ENCODE measurements around the gene ENOX1. TPM values are rescaled to one million over a fixed set of nuclear protein-coding genes. Genes with fewer than 3 reads are reported as not detected.

ENOX1 gene
- polyA plus RNA-seq, 2 of the 4 experiments (the other 2 are of a cell fraction) = 0.28 to 0.41 TPM

DNA sequence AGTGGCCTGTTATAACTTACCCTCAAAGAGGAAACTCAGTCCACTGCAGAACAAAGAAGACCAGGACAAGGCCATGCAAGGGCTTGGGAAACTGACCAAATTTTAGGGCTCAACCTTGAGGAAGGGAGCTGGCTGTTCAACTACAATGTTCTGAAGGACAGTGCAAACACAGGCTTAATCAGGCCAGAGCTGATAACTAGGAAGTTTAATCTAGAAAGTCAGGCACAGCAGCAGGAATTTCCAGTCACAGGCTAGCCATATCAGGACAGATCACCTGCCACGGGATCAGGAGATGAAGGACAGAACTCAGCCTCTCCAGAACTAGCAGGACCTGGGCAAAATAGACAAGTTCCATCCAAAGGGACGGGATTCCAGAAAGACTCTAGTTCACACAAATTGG, 89.4 kb downstream of the ENOX1 start:
- ChIA-PET POLR2A (no interaction called here), CTCF (no interaction called here)
- no peak for ATAC-seq
- Histone ChIP-seq H3K4me1 (no peaks in the 10 kb centered on the region), H3K9me3 (no peaks in the 10 kb centered on the region), H3K27ac (no peak overlapping the region), H3K4me2 (no peak overlapping the region), H3K4me3 (no peak overlapping the region)
- DNase-seq (ENCODE audit: low read depth in 1 of 2, low spot score in 1 of 2) = no peak
- no peak for FAIRE-seq
- 39% methylated on average over 2 of the region's 2 CpGs for WGBS (ENCODE audit: missing lambda C conversion rate)
- TF ChIP-seq MAX (IDR thresholded peaks at IDR 0.05) (no peak), MYC (IDR thresholded peaks at IDR 0.05; ENCODE audit: borderline replicate concordance, low read length) (no peak), KDM1A (IDR thresholded peaks at IDR 0.05; ENCODE audit: low read depth) (no peak), ELK1 (IDR thresholded peaks at IDR 0.05; ENCODE audit: low read depth, low read length) (no peak), E2F6 (IDR thresholded peaks at IDR 0.05; ENCODE audit: borderline replicate concordance, low read depth) (no peak), CHD2 (IDR thresholded peaks at IDR 0.05; ENCODE audit: low read length, partially characterized antibody) (no peak), CEBPB (IDR thresholded peaks at IDR 0.05) (no peak), SREBF2 (IDR thresholded peaks at IDR 0.05) (no peak), RNF2 (IDR thresholded peaks at IDR 0.05; ENCODE audit: borderline replicate concordance, low read depth) (no peak), HMGXB4 (CRISPR knock-in tag; IDR thresholded peaks at IDR 0.05; ENCODE audit: borderline replicate concordance) (no peak), FOSL2 (IDR thresholded peaks at IDR 0.05) (no peak), FOSL2 (CRISPR knock-in tag; IDR thresholded peaks at IDR 0.05) (no peak), RAD21 (conservative IDR thresholded peaks at IDR 0.05 in 1 of 2, IDR thresholded peaks at IDR 0.05 in 1 of 2) (no peak), POLR2A (IDR thresholded peaks at IDR 0.05; ENCODE audit: low read length) (no peak)

- FAIRE-seq = no peak
- Histone ChIP-seq H3K4me2 (no peak overlapping the region), H3K4me3 (no peak overlapping the region), H3K4me1 (no peaks in the 10 kb centered on the region), H3K27ac (no peak overlapping the region), H3K9me3 (no peaks in the 10 kb centered on the region)
- CTCF ChIA-PET = no interaction called here
- 36% methylated on average over 1 of the region's 1 CpG for WGBS (ENCODE audit: missing lambda C conversion rate)
- TF ChIP-seq RAD21 (conservative IDR thresholded peaks at IDR 0.05 in 1 of 2, IDR thresholded peaks at IDR 0.05 in 1 of 2) (no peak), HOXB13 (CRISPR knock-in tag; IDR thresholded peaks at IDR 0.05; ENCODE audit: low read depth) (no peak), EHF (CRISPR knock-in tag; IDR thresholded peaks at IDR 0.05) (no peak), POLR2A (IDR thresholded peaks at IDR 0.05; ENCODE audit: low read length) (no peak), ZC3H11A (IDR thresholded peaks at IDR 0.05) (no peak), KDM1A (IDR thresholded peaks at IDR 0.05; ENCODE audit: low read depth) (no peak), BHLHE40 (IDR thresholded peaks at IDR 0.05; ENCODE audit: low read depth, low read length) (no peak), KDM5A (IDR thresholded peaks at IDR 0.05) (no peak), PHF8 (IDR thresholded peaks at IDR 0.05; ENCODE audit: borderline replicate concordance, low read depth) (no peak)
- POLR2A ChIA-PET = no interaction called here
- no peak for ATAC-seq
- no peak for DNase-seq (ENCODE audit: low read depth in 1 of 2, low spot score in 1 of 2)
Measured at GRCh38 chr13:43694146-43694664, 92.6 kb downstream of the ENOX1 start.

DNA sequence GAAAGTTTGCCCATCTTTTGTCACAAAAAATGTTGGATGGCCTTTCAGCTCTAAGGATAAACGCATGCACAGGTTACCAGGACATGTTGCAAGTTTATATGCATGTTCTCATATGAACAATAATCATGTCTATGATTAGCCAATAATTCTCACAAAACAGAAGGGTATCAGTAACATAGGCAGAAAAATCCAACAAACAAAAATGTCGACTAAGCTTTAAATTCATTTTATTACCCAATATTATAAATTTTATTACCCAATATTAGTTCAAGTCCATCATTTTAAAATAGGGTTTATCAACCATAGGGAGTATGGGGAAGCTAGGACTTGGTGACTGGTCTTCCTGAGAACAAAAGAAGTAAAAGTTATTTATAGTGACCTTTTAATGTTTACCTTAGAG, 93.1 kb downstream of the ENOX1 start:
- Histone ChIP-seq H3K27ac (no peak overlapping the region), H3K4me2 (no peak overlapping the region), H3K9me3 (no peaks in the 10 kb centered on the region), H3K4me3 (no peak overlapping the region), H3K4me1 (no peaks in the 10 kb centered on the region)
- FAIRE-seq (no peak), ATAC-seq (no peak), DNase-seq (ENCODE audit: low read depth in 1 of 2, low spot score in 1 of 2) (no peak)
- CTCF ChIA-PET = no interaction called here
- peak; percentile 33 for TF ChIP-seq MAFK (IDR thresholded peaks at IDR 0.05; ENCODE audit: partially characterized antibody)
- TF ChIP-seq E2F6 (IDR thresholded peaks at IDR 0.05; ENCODE audit: borderline replicate concordance, low read depth) = no peak
- POLR2A ChIA-PET = no interaction called here
- 47% methylated on average over 2 of the region's 2 CpGs for WGBS (ENCODE audit: missing lambda C conversion rate)
